GM19099 (cell line): Measurements from ENCODE around the gene MAP1S.

Experiments used
- POLR2A ChIP-seq: IDR thresholded peaks from 3 replicates; pipeline ENCODE4 v1.6.1; 2011; ENCODE audit warnings: low read depth; ENCODE audit not compliant: insufficient read length; ENCODE audit errors: extremely low read depth

Gene MAP1S

DNA sequence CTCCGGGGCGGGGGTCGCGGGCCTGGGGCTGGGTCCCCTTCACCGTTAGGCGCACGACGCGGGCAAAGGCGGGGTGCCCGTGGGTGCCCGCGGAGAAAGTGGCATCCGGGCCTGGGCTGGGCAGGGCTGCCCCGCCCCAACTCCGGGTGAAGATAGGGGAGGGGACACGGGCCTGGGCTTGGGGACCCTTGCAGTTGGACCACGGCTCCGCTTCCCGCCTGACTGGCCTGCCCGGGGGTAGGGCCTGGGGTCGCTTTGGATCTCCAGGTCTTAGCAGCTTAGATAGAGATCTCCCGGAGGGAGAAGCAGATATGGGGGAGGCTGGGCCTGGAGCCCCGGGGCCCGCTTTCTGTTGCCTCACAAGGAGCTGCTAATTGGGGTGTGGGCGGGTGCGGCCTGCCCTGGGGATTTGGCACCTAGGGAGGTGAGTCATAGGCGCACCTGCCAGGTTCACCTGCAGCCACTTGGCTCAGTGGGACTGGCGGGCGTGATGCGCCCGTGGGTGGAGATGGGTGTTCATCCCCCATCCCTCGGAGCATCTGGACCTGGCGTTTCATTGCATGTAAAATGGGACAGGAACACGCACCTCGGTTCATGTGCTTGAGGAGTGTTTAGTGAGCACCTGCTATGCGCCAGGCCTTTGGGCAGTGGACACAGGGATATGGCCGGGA, 585 bp downstream of the MAP1S start:
- no peak for TF ChIP-seq POLR2A

DNA sequence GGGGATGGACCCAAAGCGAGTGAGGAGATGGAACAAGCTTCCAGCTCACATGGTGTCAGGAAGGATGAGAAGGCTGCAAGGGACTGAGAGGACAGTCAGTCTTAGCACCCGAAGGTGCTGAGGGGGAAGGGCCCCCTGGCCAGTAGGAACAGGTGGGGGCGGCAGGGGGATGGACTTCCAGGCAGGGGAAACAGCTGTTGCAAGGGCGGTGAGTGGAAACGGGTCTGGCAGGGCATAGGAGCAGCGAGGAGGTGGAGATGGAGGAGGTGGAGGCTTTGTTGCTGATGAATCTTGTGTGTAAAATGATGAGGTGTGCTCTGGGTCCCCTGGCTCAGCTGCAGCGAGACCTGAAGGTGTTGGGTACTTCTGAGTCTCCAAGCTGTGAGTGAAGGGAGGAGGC, 1.2 kb downstream of the MAP1S start:
- no peak for TF ChIP-seq POLR2A

DNA sequence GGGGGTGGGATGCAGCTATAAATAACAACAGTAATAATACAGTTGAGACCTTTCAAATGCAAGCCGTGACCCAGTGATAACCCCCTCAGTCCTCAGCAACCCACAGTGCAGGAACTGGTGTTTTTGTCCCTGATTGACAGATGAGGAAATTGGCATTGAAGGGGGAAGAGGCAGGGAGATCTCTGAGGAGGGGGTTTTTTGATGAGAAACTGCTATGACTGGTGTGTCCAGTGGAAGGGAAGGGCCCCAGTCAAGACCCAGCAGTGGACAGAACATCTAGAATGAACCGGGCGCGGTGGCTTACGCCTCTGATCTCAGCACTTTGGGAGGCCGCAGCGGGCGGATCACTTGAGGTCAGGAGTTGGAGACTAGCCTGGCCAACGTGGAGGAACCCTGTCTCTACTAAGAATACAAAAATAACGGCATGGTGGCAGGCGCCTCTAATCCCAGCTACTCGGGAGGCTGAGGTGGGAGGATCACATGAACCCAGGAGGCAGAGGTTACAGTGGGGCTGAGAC, 1.9 kb downstream of the MAP1S start:
- TF ChIP-seq POLR2A = no peak

DNA sequence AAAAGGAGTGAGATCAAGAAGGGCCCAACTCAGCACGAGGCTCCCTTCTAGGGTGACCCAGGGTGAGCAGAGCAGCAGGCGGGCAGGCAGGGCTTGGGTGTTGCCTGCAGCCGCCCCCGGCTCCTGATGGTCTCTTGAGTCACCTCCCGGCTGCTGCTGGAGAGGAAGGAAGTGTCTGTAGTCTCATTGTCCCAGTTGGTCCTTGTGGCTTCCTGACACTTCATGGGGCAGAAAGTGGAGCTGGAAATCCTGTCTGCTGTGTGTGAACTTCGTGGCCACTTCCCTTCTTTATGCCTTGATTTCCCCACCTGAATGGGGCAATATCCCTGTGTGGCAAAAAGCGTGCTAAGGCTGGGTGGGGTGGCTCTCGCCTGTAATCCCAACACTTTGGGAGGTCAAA, 2.5 kb downstream of the MAP1S start:
- TF ChIP-seq POLR2A = no peak

DNA sequence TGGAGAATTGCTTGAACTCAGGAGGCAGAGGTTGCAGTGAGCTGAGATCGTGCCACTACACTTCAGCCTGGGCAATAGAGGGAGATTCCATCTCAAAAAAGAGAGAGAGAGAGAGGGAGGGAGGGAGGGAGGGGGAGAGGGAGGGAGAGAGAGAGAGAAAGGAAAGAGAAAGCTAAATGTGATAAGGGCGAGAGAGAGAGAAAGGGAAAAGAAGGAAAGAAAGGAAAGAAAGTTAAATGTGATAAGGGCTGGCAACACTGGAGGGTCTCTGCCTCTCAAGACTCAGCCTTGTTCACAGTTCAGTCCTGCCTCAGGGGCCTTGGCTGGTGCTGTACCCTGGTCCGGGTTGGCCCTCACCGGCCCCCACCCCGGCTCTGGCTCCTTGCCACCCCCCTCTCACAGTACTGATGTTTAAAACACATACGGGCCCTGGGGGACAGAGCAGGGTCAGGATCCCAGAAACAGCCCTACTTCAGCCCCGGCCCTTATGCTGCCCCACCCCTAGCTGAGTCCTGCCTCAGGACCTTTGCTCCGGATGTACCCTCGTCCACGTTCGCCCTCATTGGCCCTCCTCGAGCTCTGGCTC, 3.5 kb downstream of the MAP1S start:
- TF ChIP-seq POLR2A = no peak

DNA sequence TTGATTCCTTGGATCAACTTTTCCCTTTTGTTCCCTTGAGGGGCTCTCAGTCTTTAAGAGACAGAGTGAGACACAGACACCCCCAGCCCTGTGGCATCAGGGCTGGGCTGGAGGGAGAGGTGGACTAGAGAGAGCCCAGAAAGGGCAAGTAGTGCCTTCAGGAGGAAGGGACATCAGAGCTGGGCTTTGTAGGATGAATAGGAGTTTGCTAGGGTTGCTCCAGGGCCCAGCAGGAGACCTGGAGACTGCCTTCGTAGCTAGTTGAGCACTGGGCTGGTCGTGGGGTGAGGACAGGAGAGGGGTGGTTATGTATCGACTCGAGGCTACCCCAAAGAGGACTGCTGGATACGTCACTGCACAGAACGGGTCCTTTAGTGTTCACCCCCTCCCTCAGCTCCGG, 5.4 kb downstream of the MAP1S start:
- TF ChIP-seq POLR2A = no peak

DNA sequence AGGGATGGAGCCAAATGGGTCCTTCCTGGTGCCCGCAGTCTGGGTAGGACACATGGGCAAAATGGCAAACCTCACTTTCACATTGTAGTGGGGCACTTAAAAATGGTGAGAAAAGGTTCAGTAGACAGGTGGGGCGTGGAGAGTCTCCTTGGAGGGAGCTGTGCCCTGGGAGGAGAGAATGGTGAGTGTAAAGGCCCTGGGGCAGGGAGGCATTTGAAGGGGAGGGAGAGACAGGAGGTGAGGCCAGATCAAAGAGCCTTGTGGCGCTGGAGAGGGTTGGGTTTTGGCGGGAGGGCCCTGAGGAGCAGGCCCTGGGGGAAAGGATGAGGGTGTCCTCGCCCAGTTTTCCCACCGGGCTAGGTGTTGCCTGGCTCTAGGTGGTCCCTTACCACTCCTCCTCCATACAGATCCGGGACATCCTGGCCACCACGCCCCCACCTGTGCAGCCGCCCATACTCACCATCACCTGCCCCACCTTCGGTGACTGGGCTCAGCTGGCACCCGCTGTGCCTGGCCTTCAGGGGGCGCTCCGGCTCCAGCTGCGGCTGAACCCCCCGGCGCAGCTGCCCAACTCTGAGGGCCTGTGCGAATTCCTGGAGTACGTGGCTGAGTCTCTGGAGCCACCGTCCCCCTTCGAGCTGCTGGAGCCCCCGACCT, 6.3 kb downstream of the MAP1S start:
- TF ChIP-seq POLR2A = no peak

DNA sequence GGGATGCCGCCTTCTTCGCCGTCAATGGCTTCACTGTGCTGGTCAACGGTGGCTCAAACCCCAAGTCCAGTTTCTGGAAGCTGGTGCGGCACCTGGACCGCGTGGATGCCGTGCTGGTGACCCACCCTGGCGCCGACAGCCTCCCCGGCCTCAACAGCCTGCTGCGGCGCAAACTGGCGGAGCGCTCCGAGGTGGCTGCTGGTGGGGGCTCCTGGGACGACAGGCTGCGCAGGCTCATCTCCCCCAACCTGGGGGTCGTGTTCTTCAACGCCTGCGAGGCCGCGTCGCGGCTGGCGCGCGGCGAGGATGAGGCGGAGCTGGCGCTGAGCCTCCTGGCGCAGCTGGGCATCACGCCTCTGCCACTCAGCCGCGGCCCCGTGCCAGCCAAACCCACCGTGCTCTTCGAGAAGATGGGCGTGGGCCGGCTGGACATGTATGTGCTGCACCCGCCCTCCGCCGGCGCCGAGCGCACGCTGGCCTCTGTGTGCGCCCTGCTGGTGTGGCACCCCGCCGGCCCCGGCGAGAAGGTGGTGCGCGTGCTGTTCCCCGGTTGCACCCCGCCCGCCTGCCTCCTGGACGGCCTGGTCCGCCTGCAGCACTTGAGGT, 7.0 kb downstream of the MAP1S start:
- no peak for TF ChIP-seq POLR2A

DNA sequence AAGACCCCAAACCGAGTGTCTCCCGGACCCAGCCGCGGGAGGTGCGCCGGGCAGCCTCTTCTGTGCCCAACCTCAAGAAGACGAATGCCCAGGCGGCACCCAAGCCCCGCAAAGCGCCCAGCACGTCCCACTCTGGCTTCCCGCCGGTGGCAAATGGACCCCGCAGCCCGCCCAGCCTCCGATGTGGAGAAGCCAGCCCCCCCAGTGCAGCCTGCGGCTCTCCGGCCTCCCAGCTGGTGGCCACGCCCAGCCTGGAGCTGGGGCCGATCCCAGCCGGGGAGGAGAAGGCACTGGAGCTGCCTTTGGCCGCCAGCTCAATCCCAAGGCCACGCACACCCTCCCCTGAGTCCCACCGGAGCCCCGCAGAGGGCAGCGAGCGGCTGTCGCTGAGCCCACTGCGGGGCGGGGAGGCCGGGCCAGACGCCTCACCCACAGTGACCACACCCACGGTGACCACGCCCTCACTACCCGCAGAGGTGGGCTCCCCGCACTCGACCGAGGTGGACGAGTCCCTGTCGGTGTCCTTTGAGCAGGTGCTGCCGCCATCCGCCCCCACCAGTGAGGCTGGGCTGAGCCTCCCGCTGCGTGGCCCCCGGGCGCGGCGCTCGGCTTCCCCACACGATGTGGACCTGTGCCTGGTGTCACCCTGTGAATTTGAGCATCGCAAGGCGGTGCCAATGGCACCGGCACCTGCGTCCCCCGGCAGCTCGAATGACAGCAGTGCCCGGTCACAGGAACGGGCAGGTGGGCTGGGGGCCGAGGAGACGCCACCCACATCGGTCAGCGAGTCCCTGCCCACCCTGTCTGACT, 7.9 kb downstream of the MAP1S start:
- no peak for TF ChIP-seq POLR2A

DNA sequence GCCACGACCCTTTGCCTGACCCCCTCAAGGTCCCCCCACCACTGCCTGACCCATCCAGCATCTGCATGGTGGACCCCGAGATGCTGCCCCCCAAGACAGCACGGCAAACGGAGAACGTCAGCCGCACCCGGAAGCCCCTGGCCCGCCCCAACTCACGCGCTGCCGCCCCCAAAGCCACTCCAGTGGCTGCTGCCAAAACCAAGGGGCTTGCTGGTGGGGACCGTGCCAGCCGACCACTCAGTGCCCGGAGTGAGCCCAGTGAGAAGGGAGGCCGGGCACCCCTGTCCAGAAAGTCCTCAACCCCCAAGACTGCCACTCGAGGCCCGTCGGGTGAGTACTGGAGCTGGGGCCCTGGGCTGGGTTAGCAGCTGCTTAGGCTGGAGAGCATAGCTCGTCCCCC, 8.6 kb downstream of the MAP1S start:
- no peak for TF ChIP-seq POLR2A

DNA sequence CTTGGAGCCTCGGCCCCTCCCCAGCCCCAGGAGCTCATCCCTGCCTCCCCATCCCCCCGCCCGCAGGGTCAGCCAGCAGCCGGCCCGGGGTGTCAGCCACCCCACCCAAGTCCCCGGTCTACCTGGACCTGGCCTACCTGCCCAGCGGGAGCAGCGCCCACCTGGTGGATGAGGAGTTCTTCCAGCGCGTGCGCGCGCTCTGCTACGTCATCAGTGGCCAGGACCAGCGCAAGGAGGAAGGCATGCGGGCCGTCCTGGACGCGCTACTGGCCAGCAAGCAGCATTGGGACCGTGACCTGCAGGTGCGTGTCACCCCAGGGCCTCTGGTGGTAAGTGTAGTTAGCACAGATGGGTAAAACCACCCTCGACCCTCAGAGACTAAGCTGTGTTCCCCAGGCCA, 13.8 kb downstream of the MAP1S start:
- no peak for TF ChIP-seq POLR2A

DNA sequence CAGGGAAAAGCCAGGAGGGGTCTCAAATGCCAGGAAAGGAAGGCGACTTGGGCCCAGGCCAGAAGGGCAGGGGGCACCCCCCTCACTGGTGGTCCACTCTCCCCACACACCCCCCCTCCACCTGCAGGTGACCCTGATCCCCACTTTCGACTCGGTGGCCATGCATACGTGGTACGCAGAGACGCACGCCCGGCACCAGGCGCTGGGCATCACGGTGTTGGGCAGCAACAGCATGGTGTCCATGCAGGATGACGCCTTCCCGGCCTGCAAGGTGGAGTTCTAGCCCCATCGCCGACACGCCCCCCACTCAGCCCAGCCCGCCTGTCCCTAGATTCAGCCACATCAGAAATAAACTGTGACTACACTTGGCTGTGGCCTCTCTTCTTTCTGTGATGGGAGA, 14.9 kb downstream of the MAP1S start:
- no peak for TF ChIP-seq POLR2A

DNA sequence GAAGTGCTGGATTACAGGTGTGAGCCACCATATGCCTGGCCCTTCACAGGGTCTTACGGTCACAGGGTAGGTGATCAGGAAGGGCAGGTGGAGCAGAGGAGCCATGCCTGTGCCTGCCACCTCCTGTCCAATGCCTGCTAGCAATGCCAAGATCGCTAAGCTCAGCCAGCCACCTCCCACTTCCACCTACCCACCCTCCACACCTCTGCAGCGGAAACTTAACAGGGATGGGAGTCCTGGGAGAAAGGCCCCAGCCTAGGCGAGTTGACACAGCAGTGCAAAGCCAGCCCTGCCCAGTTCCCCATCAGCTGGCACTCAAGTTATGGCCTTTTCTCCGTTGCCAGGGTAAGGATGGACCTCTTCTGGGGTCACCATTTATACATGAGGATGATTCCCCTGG, 16.1 kb downstream of the MAP1S start:
- no peak for TF ChIP-seq POLR2A

DNA sequence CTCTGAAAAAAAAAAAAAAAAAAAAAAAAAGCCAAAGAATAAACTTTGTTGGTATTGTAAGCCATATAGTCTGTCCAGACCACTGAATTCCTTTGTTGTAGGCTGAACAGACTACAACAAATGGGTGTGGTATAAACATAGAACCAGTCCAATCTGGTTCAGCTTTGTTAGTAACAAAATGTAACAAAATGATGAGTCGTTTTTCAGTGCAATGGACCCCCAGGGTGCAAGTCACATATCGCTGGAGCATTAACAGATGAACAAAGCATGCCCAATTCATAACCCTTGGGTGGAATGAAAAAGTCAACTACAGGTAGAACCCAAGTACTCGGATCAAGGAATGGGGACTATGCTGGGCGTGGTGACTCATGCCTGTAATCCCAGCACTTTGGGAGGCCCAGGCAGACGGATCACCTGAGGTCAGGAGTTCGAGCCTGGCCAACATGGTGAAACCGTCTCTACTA, 18.4 kb downstream of the MAP1S start:
- TF ChIP-seq POLR2A = no peak
